Stimulated activated CD8-positive, alpha-beta memory T cell treated with anti-CD3 and anti-CD28 coated beads, Interleukin-2, amount 100 ng/mL, for 48 hours (primary cell): Measurements from ENCODE around the gene CYB5R4.
"Not testable (repeated sequence)": the region's sequence is repeated elsewhere in the genome, so short reads cannot be mapped to it uniquely, and the experiment has no call there.

Experiments used
- DNase-seq, 2 donors: peaks; one replicate each; pipeline ENCODE4 v3.0.0-alpha.2; 2020; ENCODE audit warnings: low read depth in 2 of 2

Gene CYB5R4

DNA sequence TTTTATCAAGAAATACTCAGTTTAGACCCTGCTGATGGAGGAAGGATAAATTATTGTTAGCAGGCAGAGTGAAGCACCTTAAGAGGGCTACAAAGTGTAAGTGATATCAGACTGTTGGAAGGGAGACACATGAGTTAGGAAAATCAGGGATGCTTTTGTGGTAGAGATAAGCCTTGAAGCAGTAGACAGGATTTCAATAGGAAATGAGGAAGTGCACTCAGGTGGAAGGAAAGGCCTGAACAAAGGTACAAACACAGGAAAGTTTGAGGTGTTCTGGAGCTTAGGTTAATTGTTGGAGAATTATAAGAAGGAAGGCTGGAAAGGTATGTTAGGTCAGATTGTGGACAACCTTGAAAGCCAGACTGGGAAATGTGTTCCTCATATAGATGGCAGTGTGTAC lies 7.6 kb downstream of the CYB5R4 start:
- no peak for DNase-seq

DNA sequence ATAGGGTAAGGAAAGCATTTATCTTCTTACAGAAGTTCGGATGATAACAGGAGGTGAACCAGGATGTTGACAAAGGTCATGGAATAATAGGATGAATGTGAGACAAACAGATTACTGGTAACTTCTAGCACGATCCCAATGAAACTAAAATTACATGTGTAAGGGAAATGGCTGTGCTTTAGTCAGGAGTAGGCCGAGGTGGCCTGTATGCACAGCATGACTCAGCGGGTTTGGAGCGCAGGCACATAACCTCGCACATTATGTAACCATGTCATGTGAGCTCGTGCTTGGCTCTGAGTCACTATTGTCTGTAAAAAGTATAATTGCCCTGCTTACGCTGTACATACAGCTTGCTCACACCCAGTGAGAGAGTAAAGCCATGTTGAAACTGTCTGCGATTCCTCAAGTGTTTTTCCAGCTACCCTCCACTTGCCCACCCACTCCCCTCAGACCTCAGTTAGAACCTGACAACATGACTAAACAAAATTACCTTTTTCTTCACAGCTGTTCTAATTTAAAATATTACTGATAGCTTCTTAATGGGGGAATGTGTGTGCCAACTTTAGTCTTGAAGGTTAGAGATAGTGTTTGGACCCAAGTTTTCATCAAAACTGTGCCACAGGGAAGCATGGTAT lies 8.2 kb downstream of the CYB5R4 start:
- peak in 1 of 2 donors; percentile 0 for DNase-seq

DNA sequence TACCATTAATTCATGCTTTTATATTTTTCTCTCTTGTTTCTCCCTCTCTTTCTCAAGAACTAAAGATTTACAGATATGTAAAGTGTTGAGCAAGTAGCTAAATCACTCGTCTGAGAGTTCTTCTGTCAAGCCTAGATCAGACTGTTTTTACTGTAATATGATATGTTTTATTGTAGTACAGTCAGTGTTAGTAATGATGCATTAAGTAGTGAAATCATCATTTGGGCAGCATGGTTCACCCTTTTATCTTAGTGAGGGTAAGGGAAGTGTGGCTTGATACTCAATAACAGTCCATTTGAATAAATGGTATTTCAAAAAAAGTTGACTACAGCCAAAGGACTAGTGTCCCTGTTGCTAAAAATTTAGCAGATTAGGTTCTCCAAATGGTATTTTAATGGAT lies 9.2 kb downstream of the CYB5R4 start:
- DNase-seq: no peak

DNA sequence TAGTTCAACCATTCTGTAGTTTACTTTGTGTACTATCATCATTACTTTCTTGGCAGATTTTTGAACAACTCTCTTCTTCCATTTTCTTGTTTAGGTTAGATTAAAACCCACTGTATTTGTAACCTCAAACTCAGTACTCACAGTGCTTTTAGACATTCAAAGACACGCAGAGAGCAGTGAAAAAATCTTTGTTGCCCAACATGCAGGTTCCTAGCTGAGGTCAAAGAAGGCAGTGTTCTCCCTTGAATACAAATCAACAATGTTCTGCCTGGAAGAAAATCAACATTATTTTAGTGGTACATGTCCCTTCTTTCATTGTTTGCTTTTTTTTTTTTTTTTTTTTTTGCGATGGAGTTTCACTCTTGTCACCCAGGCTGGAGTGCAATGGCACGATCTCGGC lies 11.2 kb downstream of the CYB5R4 start:
- no peak for DNase-seq

DNA sequence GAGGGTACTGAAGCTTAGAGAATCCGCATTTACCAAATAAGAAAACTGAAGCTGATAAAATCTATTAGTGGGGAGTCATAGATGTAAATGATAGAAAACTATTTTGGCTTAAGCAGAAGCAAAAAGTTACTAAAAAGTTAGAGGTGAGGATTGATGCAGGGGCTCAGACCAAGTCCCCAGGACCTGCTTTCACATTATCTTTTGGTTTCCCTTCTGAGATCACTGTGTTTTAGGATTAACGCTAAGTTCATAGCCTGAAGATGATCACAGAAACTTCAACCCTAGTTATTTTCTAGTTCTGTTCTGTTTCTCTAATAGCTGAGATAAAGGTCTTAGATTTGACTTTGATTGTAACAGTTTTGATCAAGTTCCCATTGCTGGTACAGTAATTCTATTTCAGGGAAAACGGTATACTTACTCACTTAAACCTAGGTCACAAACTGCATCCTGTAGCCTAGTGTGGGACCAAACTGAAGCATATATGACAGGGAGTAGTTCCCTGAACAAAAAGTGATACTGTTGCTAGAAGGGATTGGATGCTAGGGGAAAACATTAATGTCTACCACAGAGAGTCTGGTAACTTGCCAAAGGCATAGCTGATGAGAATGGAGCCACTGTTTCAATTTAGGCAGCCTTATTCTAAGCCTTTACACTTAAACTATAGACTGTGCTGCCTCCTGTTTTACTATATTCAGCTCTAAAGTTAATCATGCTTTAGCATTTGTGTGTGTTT lies 13.1 kb downstream of the CYB5R4 start:
- no peak for DNase-seq

DNA sequence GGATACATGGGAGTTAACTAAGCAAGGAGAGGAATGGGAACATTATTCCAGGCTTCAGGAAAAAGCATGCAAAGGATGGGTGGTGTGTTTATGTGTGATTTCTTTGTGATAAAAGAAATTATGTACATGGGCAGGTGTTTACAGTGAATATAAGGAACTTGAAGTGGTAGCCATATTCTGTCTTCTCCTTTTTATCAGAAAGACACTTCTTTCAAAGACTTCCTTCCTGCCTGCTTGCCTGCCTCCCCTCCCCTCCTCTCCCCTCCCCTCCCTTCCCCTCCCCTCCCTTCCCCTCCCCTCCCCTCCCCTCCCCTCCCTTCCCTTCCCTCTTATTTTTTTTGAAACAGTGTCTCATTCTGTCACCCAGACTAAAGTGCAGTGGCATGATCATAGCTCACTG lies 14.4 kb downstream of the CYB5R4 start:
- no peak for DNase-seq

DNA sequence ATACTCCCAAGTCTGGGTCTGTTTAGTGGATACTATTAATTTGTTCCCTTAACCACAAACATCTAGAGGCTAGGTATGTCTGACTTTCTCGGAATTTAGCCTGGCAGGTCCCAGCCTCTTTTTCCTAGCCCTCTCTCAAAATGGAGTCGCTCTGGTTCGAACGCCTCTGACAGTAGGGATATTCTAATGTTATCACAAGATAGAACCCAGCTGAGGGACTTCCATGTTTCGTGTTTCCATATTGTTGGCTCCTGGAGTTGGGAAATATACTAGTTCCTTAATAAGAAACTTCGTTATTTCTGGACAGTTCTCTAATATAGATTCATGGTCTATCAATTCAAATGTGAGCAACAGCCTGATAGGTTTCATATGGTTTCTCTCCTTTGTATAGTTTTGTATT lies 16.4 kb downstream of the CYB5R4 start:
- no peak for DNase-seq

DNA sequence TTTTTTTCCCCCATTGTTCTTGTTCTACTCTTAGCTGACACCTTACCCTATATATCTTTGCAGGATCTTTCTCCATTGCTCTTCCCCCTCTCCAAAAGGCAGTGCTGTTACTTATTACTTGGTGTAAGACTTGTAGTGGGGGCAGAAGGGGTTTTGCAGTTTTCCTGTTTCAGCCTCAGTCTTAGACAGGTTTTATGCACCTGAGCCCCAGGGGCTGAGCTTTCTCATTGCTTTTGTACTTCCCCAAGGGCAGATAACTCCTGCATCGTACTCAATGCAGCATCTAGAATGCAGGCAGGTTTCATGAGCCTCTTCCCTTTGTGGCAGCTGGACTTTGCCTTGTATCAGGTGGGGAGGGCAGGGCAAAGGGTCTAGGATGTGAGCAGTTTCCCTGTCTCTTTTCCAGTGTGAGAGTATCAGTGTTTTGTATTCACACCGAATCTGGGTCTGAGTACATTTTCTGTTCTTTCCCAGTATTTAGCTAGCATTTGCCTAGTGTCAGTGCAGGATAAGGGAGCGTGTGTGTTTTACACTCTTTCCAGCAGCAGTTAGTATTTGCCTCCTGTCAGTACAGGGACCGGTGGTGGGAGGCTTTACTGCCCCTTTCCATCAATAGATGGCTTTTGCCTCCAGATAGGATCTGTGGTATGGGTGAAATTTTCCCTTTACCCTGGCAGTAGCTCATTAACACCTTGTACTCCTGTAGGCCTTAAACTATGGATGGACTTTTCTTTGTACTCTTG lies 19.6 kb downstream of the CYB5R4 start:
- DNase-seq: no peak

DNA sequence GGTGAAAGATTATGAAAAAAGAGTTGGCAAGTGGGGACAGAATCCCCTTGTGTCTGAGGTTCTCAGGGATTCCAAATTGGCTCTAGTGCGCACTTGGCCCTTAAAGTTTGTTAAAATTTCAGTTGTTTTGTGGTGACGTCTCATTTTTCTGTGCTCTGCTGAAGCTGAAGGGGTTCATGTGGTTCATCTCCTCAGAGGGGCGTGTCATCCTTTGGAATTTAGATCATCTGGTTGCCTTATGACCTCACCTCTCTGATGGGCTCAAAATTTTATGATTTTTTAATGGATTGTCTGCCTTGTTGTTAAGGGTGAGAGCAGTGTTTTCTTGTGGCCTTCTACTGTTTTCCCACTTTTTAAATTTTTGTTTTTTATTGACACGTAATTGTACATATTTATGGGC lies 20.3 kb downstream of the CYB5R4 start:
- DNase-seq: no peak

DNA sequence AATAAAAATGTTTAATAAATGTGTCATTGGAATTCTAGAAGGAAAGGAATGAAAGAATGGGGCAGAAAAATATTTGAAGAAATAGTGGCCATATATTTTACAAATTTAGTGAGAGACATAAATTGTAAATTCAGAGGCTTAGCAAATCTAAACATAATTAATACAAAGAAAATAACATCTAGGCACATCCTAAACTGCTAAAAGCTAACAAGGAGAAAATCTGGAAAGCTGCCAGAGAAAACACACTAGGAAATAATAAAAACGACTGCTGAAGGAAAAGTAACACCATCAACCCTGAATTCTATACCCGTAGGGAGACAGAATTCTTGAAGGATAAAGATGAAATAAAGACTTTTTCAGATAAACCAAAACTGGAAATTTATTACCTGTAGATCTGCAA lies 23.8 kb downstream of the CYB5R4 start:
- DNase-seq: no peak

DNA sequence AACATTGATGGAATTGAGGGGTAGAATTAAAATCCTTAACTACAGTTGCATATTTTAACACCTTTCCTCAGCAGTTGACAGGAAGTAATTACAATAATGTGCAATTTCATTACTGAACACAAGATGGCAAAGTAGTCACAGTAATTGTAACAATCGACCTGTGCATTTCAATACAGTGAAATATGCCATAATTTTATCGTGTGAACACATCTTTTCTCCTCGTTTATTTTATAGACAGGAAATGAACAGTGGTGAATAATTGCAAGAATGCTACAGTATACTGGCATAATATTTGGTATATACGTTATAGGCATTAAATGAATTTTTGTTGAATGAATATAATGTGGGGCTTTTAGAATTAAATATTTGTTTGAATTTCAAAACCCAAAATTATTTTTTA lies 25.0 kb downstream of the CYB5R4 start:
- no peak for DNase-seq

DNA sequence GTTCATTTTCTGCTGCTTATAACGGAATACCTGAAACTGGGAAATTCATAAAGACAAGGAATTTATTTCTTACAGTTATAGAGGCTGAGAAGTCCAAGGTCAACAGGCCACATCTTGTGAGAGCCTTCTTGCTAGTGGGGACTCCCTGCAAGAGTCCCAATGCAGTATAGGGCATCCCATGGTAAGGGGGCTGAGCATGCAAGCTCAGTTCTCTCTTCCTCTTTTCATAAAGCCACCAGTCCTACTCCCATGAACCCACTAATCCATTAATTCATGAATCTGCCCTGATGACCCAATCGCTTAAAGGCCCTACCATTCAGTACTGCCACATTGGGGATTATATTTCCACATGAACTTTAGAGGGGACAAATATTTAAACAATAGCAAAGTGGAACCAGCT lies 26.5 kb downstream of the CYB5R4 start:
- DNase-seq: no peak

DNA sequence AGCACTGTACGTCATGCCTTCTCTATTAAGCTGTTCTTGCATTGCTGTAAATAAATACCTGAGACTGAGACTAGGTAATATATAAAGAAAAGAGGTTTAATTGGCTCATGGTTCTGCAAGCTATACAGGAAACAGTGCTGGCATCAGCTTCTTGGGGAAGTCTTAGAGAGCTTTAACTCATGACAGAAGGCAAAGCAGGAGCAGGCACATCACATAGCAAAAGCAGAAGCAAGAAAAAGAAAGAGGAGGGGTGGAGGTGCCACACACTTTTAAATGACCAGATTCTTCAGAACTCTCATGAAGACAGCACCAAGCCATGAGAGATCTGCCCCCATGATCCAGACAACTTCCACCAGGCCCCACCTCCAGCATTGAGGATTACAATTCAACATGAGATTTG lies 30.1 kb downstream of the CYB5R4 start:
- DNase-seq: no peak

DNA sequence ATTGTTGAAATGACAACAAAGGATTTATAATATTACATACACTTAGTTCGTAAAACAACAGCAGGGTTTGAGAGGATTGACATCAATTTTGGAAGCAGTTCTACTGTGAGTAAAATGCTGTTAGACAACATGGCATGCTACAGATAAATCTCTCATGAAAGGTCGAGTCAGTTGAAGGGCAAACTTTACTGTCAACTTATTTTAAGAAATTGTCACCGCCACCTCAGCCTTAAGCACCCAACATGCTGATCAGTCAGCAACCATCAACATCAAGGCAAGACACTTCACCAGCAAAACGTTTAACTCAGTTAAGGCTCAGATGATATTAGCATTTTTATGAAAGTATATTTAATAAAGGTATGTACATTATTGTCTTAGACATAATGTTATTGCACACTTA lies 31.0 kb downstream of the CYB5R4 start:
- no peak for DNase-seq

DNA sequence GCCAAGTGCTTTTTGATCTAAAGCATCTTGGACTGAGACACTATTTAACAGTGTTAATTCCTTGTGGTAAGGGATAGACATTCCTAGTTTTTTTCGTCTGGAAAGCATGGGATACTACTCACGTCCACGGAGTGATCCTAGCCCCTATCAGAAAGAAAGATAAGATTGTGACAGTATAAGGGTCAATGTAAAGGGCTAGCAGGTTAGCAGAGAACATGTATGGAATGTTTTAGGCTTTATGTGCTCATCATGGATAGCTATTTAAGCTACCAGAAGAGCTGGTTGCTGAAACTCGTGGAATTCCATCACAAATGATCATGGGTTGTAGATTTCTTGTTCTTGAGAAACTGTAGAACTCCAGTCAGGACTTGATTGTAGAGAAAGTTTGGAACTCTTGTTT lies 32.1 kb downstream of the CYB5R4 start:
- no peak for DNase-seq

DNA sequence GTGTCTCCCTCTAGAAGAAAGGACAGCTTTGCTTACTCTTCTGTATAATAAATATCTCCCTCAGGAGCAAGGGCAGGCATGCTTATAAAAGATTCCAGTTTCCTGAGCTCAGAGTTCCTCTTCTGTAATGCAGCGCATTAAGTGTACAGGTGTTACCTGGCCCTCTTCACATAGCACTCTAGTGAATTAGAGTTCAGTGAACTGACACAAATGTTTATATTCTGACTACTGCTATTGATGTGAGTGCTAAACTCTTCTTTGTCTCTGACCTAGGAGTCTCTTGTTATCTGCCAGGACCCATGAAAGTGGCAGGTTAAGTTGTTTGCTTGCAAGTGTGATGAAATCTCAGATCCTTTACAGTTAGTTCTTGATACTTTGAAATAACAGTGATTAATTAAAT lies 33.5 kb downstream of the CYB5R4 start:
- DNase-seq: no peak

DNA sequence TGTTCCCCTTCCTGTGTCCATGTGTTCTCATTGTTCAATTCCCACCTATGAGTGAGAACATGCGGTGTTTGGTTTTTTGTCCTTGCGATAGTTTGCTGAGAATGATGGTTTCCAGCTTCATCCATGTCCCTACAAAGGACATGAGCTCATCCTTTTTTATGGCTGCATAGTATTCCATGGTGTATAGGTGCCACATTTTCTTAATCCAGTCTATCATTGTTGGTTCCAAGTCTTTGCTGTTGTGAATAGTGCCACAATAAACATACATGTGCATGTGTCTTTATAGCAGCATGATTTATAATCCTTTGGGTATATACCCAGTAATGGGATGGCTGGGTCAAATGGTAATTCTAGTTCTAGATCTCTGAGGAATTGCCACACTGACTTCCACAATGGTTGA lies 37.6 kb downstream of the CYB5R4 start:
- not testable (repeated sequence) for DNase-seq

DNA sequence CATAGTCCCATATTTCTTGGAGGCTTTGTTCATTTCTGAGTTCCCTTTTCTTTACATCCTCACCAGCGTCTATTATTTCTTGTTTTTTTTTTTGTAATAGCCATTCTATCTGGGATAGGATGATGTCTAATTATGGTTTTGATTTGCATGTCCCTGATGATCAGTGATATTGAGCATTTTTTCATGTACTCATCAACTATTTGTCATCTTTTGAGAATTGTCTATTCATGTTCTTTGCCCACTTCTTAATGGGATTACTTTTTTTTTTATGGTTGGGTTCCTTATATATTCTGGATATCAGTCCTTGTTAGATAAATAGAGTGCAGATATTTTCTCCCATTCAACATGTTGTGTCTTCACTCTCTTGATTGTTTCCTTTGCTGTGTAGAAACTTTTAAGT lies 42.1 kb downstream of the CYB5R4 start:
- no peak for DNase-seq

DNA sequence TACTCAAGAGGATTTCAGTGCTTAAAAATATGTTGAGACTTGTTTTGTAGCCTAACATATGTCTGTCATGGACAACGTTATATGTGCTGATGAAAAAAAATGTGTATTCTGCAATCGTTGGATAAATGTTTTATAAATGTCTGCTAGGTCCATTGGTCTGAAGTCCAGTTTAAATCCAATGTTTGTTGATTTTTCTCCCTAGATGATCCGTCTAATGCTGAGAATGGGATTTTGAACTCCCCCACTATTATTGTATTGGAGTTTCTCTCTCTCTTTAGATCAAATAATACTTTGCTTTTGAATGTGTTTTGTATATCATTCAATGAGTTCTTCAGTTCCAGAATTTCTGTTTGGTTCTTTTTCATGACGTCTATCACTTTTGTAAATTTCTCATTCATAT lies 44.9 kb downstream of the CYB5R4 start:
- no peak for DNase-seq

DNA sequence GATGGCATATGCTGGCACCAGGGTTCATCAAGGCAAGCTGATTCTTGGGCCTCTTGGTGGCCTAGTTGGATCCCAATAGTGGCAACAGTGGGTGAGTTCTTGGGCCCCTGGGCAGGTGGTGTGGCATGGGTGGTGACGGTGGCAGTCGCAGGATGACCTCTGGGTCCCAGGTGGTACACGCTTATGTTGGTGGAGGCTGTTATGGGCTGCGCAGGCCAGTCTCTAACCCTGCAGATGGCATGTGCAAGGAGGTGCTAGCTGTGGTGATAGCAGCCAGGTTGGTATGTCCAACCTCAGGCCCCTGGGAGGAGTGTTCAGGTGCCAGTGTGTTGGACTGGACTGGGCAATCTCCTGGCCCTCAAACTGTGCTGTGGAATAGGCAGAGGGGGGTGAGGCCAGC lies 46.2 kb downstream of the CYB5R4 start:
- DNase-seq: no peak

DNA sequence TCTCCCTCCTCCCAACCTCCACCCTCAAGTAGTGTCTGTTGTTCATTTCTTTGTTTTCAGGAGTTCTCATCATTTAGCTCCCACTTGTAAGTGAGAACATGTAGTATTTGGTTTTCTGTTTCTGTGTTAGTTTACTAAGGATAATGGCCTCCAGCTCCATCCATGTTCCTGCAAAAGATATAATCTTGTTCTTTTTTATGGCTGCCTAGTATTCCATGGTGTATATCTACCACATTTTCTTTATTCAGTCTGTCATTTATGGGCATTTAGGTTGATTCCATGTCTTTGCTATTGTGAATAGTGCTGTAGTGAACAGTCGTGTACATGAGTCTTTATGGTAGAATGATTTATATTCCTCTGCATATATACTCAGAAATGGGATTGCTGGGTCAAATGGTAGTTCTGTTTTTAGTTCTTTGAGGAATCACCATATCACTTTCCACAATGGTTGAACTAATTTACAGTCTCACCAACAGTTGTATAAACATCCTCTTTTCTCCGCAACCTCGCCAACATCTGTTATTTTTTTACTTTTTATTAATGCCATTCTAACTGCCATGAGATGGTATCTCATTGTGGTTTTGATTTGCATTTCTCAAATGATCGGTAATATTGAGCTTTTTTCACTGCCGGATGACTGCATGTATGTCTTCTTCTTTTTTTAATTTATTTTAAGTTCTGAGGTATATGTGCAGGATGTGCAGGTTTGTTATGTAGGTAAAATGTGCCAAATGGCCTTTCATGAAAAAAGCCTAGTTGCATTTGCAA lies 48.3 kb downstream of the CYB5R4 start:
- DNase-seq: not testable (repeated sequence)

DNA sequence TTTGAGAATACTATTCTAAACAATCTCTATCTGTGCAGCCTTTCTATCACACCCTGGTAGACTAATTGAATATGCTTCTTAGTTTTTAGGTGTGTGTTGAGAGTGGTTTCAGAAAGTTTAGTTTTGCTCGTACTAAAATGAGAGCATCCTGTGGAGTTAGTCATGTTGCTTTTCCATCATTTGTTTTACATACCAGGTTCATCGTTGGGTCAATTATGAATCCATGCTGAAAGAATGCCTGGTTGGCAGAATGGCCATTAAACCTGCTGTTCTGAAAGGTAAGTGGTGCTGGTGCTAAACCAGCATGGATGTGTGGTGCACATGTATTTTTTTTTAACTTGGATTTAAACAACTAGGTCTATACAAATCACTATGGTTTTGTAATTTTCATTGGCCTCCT lies 49.3 kb downstream of the CYB5R4 start:
- no peak for DNase-seq
